Measurements from ENCODE around the gene NPVF. TPM values are rescaled to one million over a fixed set of nuclear protein-coding genes. Genes with fewer than 3 reads are reported as not detected.

The NPVF gene
- total RNA-seq, 1 experiment from 2014 or later: not detected

GRCh38 chr7:25221009-25221408 lies 7.3 kb downstream of the NPVF start:
- Histone ChIP-seq H2AK5ac (ENCODE audit: insufficient read length, low read length) (no peak overlapping the region), H2BK12ac (ENCODE audit: insufficient read length, low read depth, low read length) (no peak overlapping the region), H4K8ac (replicated peaks; ENCODE audit: insufficient read length, low read depth, low read length) (no peak overlapping the region), H3K14ac (ENCODE audit: insufficient read depth, low read length) (no peak overlapping the region), H3K27me3 (ENCODE audit: insufficient read depth, low read length) (no peaks in the 10 kb centered on the region), H3K79me2 (ENCODE audit: insufficient read depth, low read length) (no peaks in the 10 kb centered on the region), H2BK20ac (ENCODE audit: low read depth, low read length, poor library complexity, severe bottlenecking) (no peak overlapping the region), H4K20me1 (ENCODE audit: control insufficient read depth, insufficient read depth, insufficient read length) (no peaks in the 10 kb centered on the region), H3T11ph (ENCODE audit: low read length) (no peak overlapping the region), H3K4me2 (ENCODE audit: insufficient read depth, insufficient read length, low read length) (no peak overlapping the region), H3K79me1 (ENCODE audit: insufficient read depth, low read depth, low read length, poor library complexity, severe bottlenecking) (no peaks in the 10 kb centered on the region), H3K18ac (ENCODE audit: insufficient read length, low read depth, low read length) (no peak overlapping the region), H3K27ac (ENCODE audit: insufficient read length, low read depth, low read length) (no peak overlapping the region), H3K4ac (ENCODE audit: low read depth, low read length) (no peak overlapping the region), H2AFZ (ENCODE audit: low read length) (no peak overlapping the region), H3K9ac (ENCODE audit: extremely low read depth, insufficient read length, low read length) (no peak overlapping the region), H2BK15ac (ENCODE audit: low read depth, low read length) (no peak overlapping the region), H3K4me1 (ENCODE audit: insufficient read depth, low read length) (no peaks in the 10 kb centered on the region), H2BK5ac (ENCODE audit: insufficient read length, low read length) (no peak overlapping the region), H2BK120ac (ENCODE audit: low read depth, low read length, poor library complexity, severe bottlenecking) (no peak overlapping the region), H4K91ac (ENCODE audit: insufficient read length, low read depth, low read length) (no peak overlapping the region), H3K23ac (ENCODE audit: insufficient read length, low read depth, low read length) (no peak overlapping the region), H3K56ac (ENCODE audit: insufficient read length, low read depth, low read length) (no peak overlapping the region), H3K9me3 (ENCODE audit: control insufficient read depth, low read depth, low read length) (no peaks in the 10 kb centered on the region), H3K23me2 (ENCODE audit: insufficient read length, low read depth, low read length, poor library complexity, severe bottlenecking) (no peaks in the 10 kb centered on the region), H4K5ac (ENCODE audit: insufficient read length, low read depth, low read length) (no peak overlapping the region)
- H3K27ac Mint-ChIP-seq: no peak overlapping the region
- no CpG with 5 or more reads among the region's 2 CpGs for WGBS (ENCODE audit: extremely low coverage, insufficient read length, low lambda C conversion rate)
- peaks cover 10% of the 10 kb centered on the region for H3K27me3 Mint-ChIP-seq (ENCODE audit: low read depth)
- no peak for DNase-seq
- peaks cover 2 to 7% of the 10 kb centered on the region in 2 experiments; a peak in 3 of 4 replicates for H3K4me1 Mint-ChIP-seq
- H3K36me3 Mint-ChIP-seq (ENCODE audit: insufficient read depth in 1 of 3, low read depth in 3 of 3): no peaks in the 10 kb centered on the region
- H3K4me3 Mint-ChIP-seq: no peak overlapping the region
- no peaks in the 10 kb centered on the region; a peak in 1 of 5 replicates for H3K9me3 Mint-ChIP-seq
- TF ChIP-seq CTCF (conservative IDR thresholded peaks at IDR 0.05): no peak
